ENCODE measurements around the gene GPD1L.

The GPD1L gene

GRCh38 chr3:32136703-32137102 is 30.3 kb downstream of the GPD1L start:
- no peak for DNase-seq (ENCODE audit: low read depth in 2 of 2)

GRCh38 chr3:32137870-32138269 is 31.4 kb downstream of the GPD1L start:
- DNase-seq (ENCODE audit: low read depth in 2 of 2): no peak

GRCh38 chr3:32138545-32139104 is 32.2 kb downstream of the GPD1L start:
- DNase-seq (ENCODE audit: low read depth in 2 of 2): no peak

GRCh38 chr3:32140943-32141342 is 34.5 kb downstream of the GPD1L start:
- DNase-seq (ENCODE audit: low read depth in 2 of 2): no peak

- peak; percentile 2 to 15 for DNase-seq (ENCODE audit: low read depth in 2 of 2)
These were observed 37.7 kb downstream of the GPD1L start for GRCh38 chr3:32143849-32144757.

- no peak for DNase-seq (ENCODE audit: low read depth in 2 of 2)
These were observed 40.4 kb downstream of the GPD1L start for GRCh38 chr3:32146746-32147211.

- no peak for DNase-seq (ENCODE audit: low read depth in 2 of 2)
These were observed 41.1 kb downstream of the GPD1L start for GRCh38 chr3:32147509-32147908.

GRCh38 chr3:32147933-32148332 is 41.5 kb downstream of the GPD1L start:
- DNase-seq (ENCODE audit: low read depth in 2 of 2): no peak

GRCh38 chr3:32148351-32148750 is 41.9 kb downstream of the GPD1L start:
- DNase-seq (ENCODE audit: low read depth in 2 of 2): no peak

GRCh38 chr3:32153414-32154204 is 47.2 kb downstream of the GPD1L start:
- DNase-seq (ENCODE audit: low read depth in 2 of 2): no peak

GRCh38 chr3:32154205-32154579 is 47.8 kb downstream of the GPD1L start:
- DNase-seq (ENCODE audit: low read depth in 2 of 2): no peak

GRCh38 chr3:32155117-32155516 is 48.7 kb downstream of the GPD1L start:
- DNase-seq (ENCODE audit: low read depth in 2 of 2): no peak

GRCh38 chr3:32157600-32158264 is 51.3 kb downstream of the GPD1L start:
- DNase-seq (ENCODE audit: low read depth in 2 of 2): no peak

- DNase-seq (ENCODE audit: low read depth in 2 of 2): no peak
These were observed 54.3 kb downstream of the GPD1L start for GRCh38 chr3:32160706-32161214.

- DNase-seq (ENCODE audit: low read depth in 2 of 2): no peak
These were observed 59.0 kb downstream of the GPD1L start for GRCh38 chr3:32165442-32165841.

- no peak for DNase-seq (ENCODE audit: low read depth in 2 of 2)
These were observed 60.2 kb downstream of the GPD1L start for GRCh38 chr3:32166654-32167053.

GRCh38 chr3:32172420-32172819 is 66.0 kb downstream of the GPD1L start:
- DNase-seq (ENCODE audit: low read depth in 2 of 2): no peak

- DNase-seq (ENCODE audit: low read depth in 2 of 2): no peak
These were observed 69.3 kb downstream of the GPD1L start for GRCh38 chr3:32175607-32176197.

GRCh38 chr3:32176989-32177701 is 70.7 kb downstream of the GPD1L start:
- DNase-seq (ENCODE audit: low read depth in 2 of 2): peak in 1 of 2 donors; percentile 19

GRCh38 chr3:32177702-32178198 is 71.3 kb downstream of the GPD1L start:
- peak in 1 of 2 donors; percentile 8 for DNase-seq (ENCODE audit: low read depth in 2 of 2)
